Activated CD8-positive, alpha-beta T cell treated with anti-CD3 and anti-CD28 coated beads, Interleukin-2, amount 10 ng/mL, durations not matched to agents 7 days and 5 days (primary cell): ENCODE measurements around the gene CCDC122. TPM values are rescaled to one million over a fixed set of nuclear protein-coding genes. Genes with fewer than 3 reads are reported as not detected.

Experiments
- ATAC-seq: fragments of 150-1000 bp; cut with Tn5 transposase; one replicate; pipeline ENCODE4 v1.10.0; 2021; ENCODE audit warnings: moderate library complexity
- CTCF ChIA-PET: fragments of 350-600 bp; sonication (Branson Sonifier 250); formaldehyde crosslinking; loops from one replicate; lab custom pipeline; 2021; ENCODE audit warnings: antibody characterized with exemption; lab: Charles Lee
- POLR2A ChIA-PET: fragments of 350-600 bp; sonication (Branson Sonifier 250); formaldehyde crosslinking; loops from one replicate; lab custom pipeline; 2021; ENCODE audit warnings: antibody characterized with exemption; lab: Charles Lee
- DNase-seq: peaks from one replicate; pipeline ENCODE4 v3.0.0-alpha.2; 2020
- H3K27ac Mint-ChIP-seq: one replicate; pipeline ENCODE4 v1.8.0; 2021; ENCODE audit warnings: mild to moderate bottlenecking, mixed read lengths
- H3K27me3 Mint-ChIP-seq: one replicate; pipeline ENCODE4 v1.8.0; 2021; ENCODE audit warnings: low read depth, mixed read lengths
- H3K36me3 Mint-ChIP-seq: one replicate; pipeline ENCODE4 v1.8.0; 2021; ENCODE audit warnings: low read depth, mixed read lengths
- H3K4me1 Mint-ChIP-seq: one replicate; pipeline ENCODE4 v1.8.0; 2021; ENCODE audit warnings: low read depth, mixed read lengths
- H3K4me3 Mint-ChIP-seq: one replicate; pipeline ENCODE4 v1.8.0; 2021; ENCODE audit warnings: mild to moderate bottlenecking, mixed read lengths
- H3K9me3 Mint-ChIP-seq: one replicate; pipeline ENCODE4 v1.8.0; 2022; ENCODE audit warnings: mixed read lengths; ENCODE audit not compliant: insufficient read depth
- total RNA-seq, 2 experiments: library from RNA; stranded (reverse); gene quantifications; one replicate each; pipeline ENCODE4 v1.2.3, GENCODE V29; 2021

CCDC122 gene
- total RNA-seq, 2 experiments from 2014 or later: 0.68 to 1.3 TPM

GRCh38 chr13:43874504-43875092 lies 4.9 kb downstream of the CCDC122 start:
- DNase-seq: no peak

GRCh38 chr13:43872181-43872580 lies 7.4 kb downstream of the CCDC122 start:
- no peak overlapping the region for H3K4me3 Mint-ChIP-seq
- H3K4me1 Mint-ChIP-seq: no peaks in the 10 kb centered on the region
- ChIA-PET POLR2A (no interaction called here), CTCF (interaction anchor here (1.4 kb wide), 1 partner anchor 15 kb away, joined by 3 read pairs; no protein-coding TSS in a partner anchor)
- no peaks in the 10 kb centered on the region for H3K27me3 Mint-ChIP-seq
- H3K9me3 Mint-ChIP-seq: no peaks in the 10 kb centered on the region
- ATAC-seq (no peak), DNase-seq (no peak)
- H3K36me3 Mint-ChIP-seq: no peaks in the 10 kb centered on the region
- no peak overlapping the region for H3K27ac Mint-ChIP-seq

More at GRCh38 chr13:43874504-43875092, 4.9 kb downstream of the CCDC122 start:
- no peak overlapping the region for H3K4me3 Mint-ChIP-seq
- no peaks in the 10 kb centered on the region for H3K9me3 Mint-ChIP-seq
- ChIA-PET CTCF (interaction anchor here (1.0 kb wide), 1 partner anchor 791 kb away, joined by 4 read pairs; no protein-coding TSS in a partner anchor), POLR2A (interaction anchor here (0.6 kb wide), 1 partner anchor 476 kb away, joined by 4 read pairs; no protein-coding TSS in a partner anchor)
- peaks cover 11% of the 10 kb centered on the region for H3K4me1 Mint-ChIP-seq
- H3K27me3 Mint-ChIP-seq: no peaks in the 10 kb centered on the region
- H3K36me3 Mint-ChIP-seq: no peaks in the 10 kb centered on the region
- H3K27ac Mint-ChIP-seq: no peak overlapping the region
- ATAC-seq: no peak

- Mint-ChIP-seq H3K36me3 (no peaks in the 10 kb centered on the region), H3K27ac (no peak overlapping the region), H3K4me1 (no peaks in the 10 kb centered on the region), H3K4me3 (no peak overlapping the region), H3K9me3 (no peaks in the 10 kb centered on the region), H3K27me3 (no peaks in the 10 kb centered on the region)
- CTCF ChIA-PET: no interaction called here
- no peak for ATAC-seq
- POLR2A ChIA-PET: no interaction called here
- no peak for DNase-seq
These were observed 13.6 kb downstream of the CCDC122 start for GRCh38 chr13:43865892-43866291.

GRCh38 chr13:43864921-43865320 lies 14.6 kb downstream of the CCDC122 start:
- no peak for DNase-seq
- Mint-ChIP-seq H3K4me3 (no peak overlapping the region), H3K27me3 (no peaks in the 10 kb centered on the region), H3K4me1 (no peaks in the 10 kb centered on the region), H3K9me3 (no peaks in the 10 kb centered on the region), H3K27ac (no peak overlapping the region), H3K36me3 (no peaks in the 10 kb centered on the region)
- ChIA-PET CTCF (no interaction called here), POLR2A (no interaction called here)
- no peak for ATAC-seq

- no peak for DNase-seq
- POLR2A ChIA-PET: no interaction called here
- no peaks in the 10 kb centered on the region for H3K27me3 Mint-ChIP-seq
- no peak overlapping the region for H3K27ac Mint-ChIP-seq
- ATAC-seq: no peak
- CTCF ChIA-PET: no interaction called here
- H3K4me3 Mint-ChIP-seq: no peak overlapping the region
- no peaks in the 10 kb centered on the region for H3K4me1 Mint-ChIP-seq
- H3K36me3 Mint-ChIP-seq: no peaks in the 10 kb centered on the region
- no peaks in the 10 kb centered on the region for H3K9me3 Mint-ChIP-seq
These were observed 17.7 kb downstream of the CCDC122 start for GRCh38 chr13:43861863-43862262.

- DNase-seq (no peak), ATAC-seq (no peak)
- Mint-ChIP-seq H3K9me3 (peaks cover 14% of the 10 kb centered on the region), H3K4me3 (no peak overlapping the region), H3K27me3 (no peaks in the 10 kb centered on the region), H3K27ac (no peak overlapping the region), H3K36me3 (peaks cover 2% of the 10 kb centered on the region), H3K4me1 (no peaks in the 10 kb centered on the region)
- ChIA-PET CTCF (no interaction called here), POLR2A (no interaction called here)
These were observed 26.6 kb downstream of the CCDC122 start for GRCh38 chr13:43852923-43853404.

GRCh38 chr13:43850873-43851272 lies 28.7 kb downstream of the CCDC122 start:
- POLR2A ChIA-PET: no interaction called here
- H3K36me3 Mint-ChIP-seq: peaks cover 2% of the 10 kb centered on the region
- DNase-seq (no peak), ATAC-seq (no peak)
- H3K9me3 Mint-ChIP-seq: peaks cover 14% of the 10 kb centered on the region
- H3K4me1 Mint-ChIP-seq: no peaks in the 10 kb centered on the region
- CTCF ChIA-PET: no interaction called here
- no peaks in the 10 kb centered on the region for H3K27me3 Mint-ChIP-seq
- H3K27ac Mint-ChIP-seq: no peak overlapping the region
- H3K4me3 Mint-ChIP-seq: no peak overlapping the region

GRCh38 chr13:43848001-43848649 lies 31.4 kb downstream of the CCDC122 start:
- ChIA-PET CTCF (no interaction called here), POLR2A (no interaction called here)
- DNase-seq (no peak), ATAC-seq (no peak)
- H3K9me3 Mint-ChIP-seq: peaks cover 6% of the 10 kb centered on the region
- H3K4me3 Mint-ChIP-seq: no peak overlapping the region
- H3K4me1 Mint-ChIP-seq: no peaks in the 10 kb centered on the region
- H3K36me3 Mint-ChIP-seq: no peaks in the 10 kb centered on the region
- no peak overlapping the region for H3K27ac Mint-ChIP-seq
- no peaks in the 10 kb centered on the region for H3K27me3 Mint-ChIP-seq

- Mint-ChIP-seq H3K4me3 (no peak overlapping the region), H3K9me3 (peaks cover 6% of the 10 kb centered on the region), H3K36me3 (no peaks in the 10 kb centered on the region), H3K27ac (no peak overlapping the region), H3K4me1 (no peaks in the 10 kb centered on the region), H3K27me3 (no peaks in the 10 kb centered on the region)
- POLR2A ChIA-PET: no interaction called here
- ATAC-seq (no peak), DNase-seq (no peak)
- CTCF ChIA-PET: no interaction called here
These were observed 32.9 kb downstream of the CCDC122 start for GRCh38 chr13:43846496-43847158.

GRCh38 chr13:43838909-43839308 lies 40.6 kb downstream of the CCDC122 start:
- no peaks in the 10 kb centered on the region for H3K4me1 Mint-ChIP-seq
- ATAC-seq: no peak
- no peak for DNase-seq
- ChIA-PET POLR2A (no interaction called here), CTCF (no interaction called here)
- no peak overlapping the region for H3K4me3 Mint-ChIP-seq
- H3K27me3 Mint-ChIP-seq: no peaks in the 10 kb centered on the region
- H3K36me3 Mint-ChIP-seq: no peaks in the 10 kb centered on the region
- H3K9me3 Mint-ChIP-seq: no peaks in the 10 kb centered on the region
- no peak overlapping the region for H3K27ac Mint-ChIP-seq

- ChIA-PET CTCF (no interaction called here), POLR2A (no interaction called here)
- Mint-ChIP-seq H3K27me3 (peaks cover 3% of the 10 kb centered on the region), H3K9me3 (no peaks in the 10 kb centered on the region), H3K36me3 (no peaks in the 10 kb centered on the region), H3K27ac (no peak overlapping the region), H3K4me1 (no peaks in the 10 kb centered on the region), H3K4me3 (no peak overlapping the region)
- no peak for DNase-seq
- no peak for ATAC-seq
These were observed 43.8 kb downstream of the CCDC122 start for GRCh38 chr13:43835701-43836100.

GRCh38 chr13:43831088-43831487 lies 48.5 kb downstream of the CCDC122 start:
- Mint-ChIP-seq H3K36me3 (no peaks in the 10 kb centered on the region), H3K4me1 (no peaks in the 10 kb centered on the region), H3K4me3 (no peak overlapping the region), H3K27me3 (peaks cover 9% of the 10 kb centered on the region), H3K27ac (no peak overlapping the region), H3K9me3 (no peaks in the 10 kb centered on the region)
- POLR2A ChIA-PET: no interaction called here
- ATAC-seq (no peak), DNase-seq (no peak)
- CTCF ChIA-PET: no interaction called here
